GM12874 (cell line): ENCODE results near the gene SYNDIG1.

Experiments used
- CTCF ChIP-seq: IDR thresholded peaks from 2 replicates; pipeline ENCODE4 v1.5.1; 2011; ENCODE audit warnings: low read depth, mild to moderate bottlenecking, control low read depth, low read length, moderate library complexity; ENCODE audit not compliant: insufficient read depth

Gene SYNDIG1

DNA sequence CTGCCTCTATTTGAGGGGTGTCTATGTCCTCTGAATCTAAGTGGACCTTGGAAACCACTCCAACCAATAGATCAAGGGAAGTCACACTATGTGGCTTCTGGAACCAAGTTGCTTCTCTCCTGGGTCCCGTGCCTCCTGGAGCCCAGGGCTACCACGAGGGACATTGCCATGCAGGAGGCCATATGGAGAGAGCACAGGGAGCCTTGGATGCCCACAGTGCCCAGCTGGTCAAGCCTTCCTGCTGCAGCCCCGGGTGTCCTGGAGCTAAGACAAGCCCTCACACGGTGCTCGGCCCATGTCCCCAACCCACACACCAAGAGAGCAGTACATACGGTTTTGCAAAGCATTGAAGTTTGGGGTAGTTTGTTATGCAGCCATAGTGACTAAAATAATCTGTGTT lies 231.6 kb downstream of the SYNDIG1 start:
- no peak for TF ChIP-seq CTCF

- TF ChIP-seq CTCF: no peak
Observed at GRCh38 chr20:24701668-24702067, 232.2 kb downstream of the SYNDIG1 start.

DNA sequence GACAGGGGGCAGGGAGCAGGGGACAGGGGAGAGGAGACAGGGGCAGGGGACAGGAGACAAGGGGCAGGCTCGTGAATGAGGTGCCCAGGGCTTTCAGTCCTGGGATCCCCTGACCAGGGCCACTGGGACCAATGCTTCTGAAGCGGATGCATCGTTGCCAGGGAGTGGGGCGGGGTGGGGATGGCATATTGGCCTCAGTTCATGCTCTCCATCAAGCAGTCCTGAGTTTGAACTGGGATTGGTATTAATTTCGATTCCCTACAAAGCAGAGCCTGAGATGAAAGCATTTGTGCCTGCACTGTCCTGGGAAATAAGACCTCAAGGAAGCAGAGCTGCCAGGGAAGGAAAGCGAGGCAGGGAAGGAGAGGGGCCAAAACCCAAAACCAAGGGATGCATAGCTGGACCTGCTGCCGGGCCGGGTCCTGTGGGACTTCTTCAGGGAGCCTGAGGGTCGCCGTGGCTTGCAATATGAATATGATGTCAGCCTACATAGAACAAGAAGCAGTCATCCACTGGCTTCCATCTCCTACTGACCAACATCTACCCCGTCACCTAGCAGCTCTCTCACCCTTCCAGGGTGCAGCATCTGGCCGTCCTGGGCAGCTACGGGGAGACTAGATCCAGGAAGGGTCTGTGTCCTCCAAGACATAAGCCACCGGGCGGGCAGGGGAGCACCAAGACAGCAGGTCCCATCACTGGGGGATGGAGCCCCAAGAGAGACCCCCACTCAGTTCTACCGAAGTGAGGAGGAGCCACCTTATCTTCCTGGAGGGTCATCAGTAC lies 233.3 kb downstream of the SYNDIG1 start:
- no peak for TF ChIP-seq CTCF

- no peak for TF ChIP-seq CTCF
Observed at GRCh38 chr20:24703284-24703610, 233.8 kb downstream of the SYNDIG1 start.

DNA sequence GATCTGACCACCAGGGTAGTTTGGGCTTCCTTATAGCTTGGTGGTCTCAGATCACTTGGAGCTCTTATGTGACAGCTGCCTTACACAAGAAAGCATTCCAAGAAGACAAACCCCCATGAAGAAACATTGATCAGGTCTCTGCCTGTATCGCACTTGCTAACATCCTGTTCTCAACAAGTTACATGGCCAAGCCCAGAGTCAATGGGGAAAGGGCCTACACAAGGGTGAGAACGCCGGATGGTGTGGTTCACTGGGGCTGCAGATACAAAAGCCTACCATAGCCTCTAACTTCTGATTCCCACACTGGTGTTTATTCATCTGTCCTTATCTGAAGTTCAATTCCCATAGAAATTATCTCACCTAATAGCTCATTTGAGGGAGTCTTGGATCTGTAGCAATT lies 235.5 kb downstream of the SYNDIG1 start:
- TF ChIP-seq CTCF: no peak

GRCh38 chr20:24705486-24705885 lies 236.1 kb downstream of the SYNDIG1 start:
- TF ChIP-seq CTCF: no peak

DNA sequence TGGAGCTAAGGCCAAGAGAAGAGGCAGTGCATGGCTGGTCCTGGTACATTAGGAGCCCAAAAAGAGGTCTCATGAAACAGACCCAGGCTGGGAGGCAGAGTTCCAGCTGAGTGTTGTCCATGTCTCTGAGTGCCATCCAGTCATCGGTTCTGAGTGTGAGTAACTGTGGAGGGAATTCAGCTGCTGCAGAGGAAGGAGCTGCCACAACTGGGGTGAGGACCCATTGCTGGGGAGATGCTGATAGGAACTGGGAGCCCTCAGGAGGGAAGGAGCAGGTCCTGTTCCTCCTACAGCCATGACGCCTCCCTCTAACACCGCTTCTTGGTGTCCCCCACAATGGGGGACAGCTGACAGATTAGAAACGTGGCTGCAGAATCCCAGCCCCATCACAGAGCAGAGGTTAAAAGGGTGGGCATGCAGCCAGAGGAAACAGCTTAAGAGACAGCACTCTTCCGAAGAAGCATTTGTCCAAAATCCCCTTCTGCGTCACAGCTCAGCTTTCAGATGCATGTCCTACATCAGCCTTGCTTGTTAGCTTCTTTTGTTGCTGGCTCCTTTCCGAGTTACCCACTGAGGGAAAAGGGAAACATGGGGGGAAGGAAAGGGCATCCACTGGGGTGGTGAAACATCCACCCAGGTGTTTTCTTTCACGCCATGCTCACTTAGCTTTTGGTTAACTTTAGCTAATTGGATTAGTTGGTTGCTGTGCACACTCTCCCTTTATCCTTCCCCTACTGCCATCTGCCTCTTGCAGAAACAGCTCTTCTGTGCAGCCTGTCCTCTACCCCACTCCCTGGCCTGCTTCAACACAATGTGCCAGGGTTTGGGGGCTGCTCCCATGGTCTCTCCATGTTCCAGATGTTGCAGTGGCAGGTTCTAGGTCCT lies 239.2 kb downstream of the SYNDIG1 start:
- no peak for TF ChIP-seq CTCF
